ENCODE data around the gene KRT27.
"Not testable (repeated sequence)": the region's sequence is repeated elsewhere in the genome, so short reads cannot be mapped to it uniquely, and the experiment has no call there.

The KRT27 gene

DNA sequence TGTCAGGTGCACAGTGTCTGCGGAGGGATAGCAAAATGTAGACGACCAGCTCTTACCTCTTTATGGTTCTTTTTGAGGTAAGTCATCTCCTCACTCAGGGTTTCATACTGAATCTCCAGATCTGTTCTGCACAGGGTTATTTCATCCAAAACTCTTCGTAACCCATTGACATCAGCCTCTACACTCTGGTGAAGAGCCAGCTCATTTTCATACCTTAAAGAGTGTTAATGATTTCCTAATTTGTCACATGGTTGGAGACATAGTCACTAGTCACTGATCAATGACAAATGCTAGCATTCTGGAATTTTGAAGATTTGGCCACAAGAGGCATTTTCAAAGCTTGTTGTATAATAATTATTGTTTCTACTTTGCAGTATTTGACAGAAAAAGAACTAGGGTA, 28.5 kb downstream of the KRT27 start:
- no peak for DNase-seq

GRCh38 chr17:40751065-40751464, 31.3 kb downstream of the KRT27 start:
- no peak for DNase-seq

DNA sequence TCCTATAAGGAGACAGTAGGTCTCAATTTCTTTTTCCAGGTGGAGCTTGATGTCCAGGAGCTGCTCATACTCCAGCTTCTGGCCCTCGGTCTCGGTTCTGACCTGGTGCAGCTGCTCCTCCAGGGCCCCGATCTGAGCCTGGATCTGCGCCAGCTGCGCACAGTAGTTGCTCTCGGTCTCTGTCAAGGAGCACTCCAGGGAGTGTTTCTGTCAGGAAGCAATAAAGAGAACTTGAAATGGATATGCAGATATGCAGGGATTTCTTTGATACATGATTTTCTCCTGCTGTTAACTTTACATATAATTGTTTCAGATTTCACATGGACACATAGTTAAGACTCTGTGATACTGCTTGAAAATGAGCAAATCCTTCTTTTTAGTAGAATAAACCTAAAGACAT, 32.0 kb downstream of the KRT27 start:
- DNase-seq, result no peak

- not testable (repeated sequence) for DNase-seq
Measured at GRCh38 chr17:40748666-40749065, 33.7 kb downstream of the KRT27 start.

GRCh38 chr17:40738553-40738952, 43.8 kb downstream of the KRT27 start:
- no peak for DNase-seq

GRCh38 chr17:40735016-40735415, 47.3 kb downstream of the KRT27 start:
- DNase-seq, result no peak

GRCh38 chr17:40734018-40734417, 48.3 kb downstream of the KRT27 start:
- no peak for DNase-seq

DNA sequence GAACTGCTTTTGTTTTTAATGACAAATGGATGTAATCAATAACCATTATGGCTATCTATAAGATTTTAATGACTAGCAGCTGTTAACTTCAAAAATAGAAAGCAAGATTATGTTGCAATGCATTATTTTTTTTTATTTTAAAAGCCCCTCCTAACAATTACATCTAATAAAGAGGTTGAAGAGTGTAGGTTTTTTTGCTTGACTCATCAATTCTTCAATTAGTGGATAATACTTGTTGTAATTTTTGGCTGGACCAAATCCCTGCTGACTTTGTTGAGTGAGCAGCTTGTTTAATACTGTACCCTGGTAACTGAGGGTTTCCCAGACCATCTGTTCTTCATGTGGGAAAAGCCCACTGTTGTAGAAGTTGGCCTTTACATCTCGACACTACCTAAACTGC, 51.4 kb downstream of the KRT27 start:
- DNase-seq, result no peak

GRCh38 chr17:40727447-40728231, 54.7 kb downstream of the KRT27 start:
- DNase-seq, result no peak

DNA sequence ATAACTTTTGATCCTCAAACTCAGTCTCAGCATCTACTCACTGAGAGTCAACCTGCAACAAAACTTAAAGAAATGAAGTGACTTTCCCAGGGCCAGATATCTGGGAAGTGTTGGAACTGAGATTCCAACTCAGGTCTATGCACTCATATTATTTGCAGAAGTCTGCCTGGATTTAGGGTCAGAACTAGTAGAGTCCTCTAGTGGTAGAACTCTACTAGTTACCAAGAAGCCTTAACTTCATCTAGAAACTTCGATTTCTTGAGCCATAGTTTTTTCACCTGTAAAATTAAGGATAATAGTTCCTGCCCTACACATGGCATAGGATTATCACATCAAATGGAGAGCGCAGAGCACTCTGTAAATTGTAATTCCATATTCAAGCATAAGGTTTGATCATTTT, 55.4 kb downstream of the KRT27 start:
- DNase-seq, result no peak

Data from DMS79 (cell line).